DND-41 (cell line): Measurements from ENCODE around the gene CDCA7L.

Source experiments
- ATAC-seq: fragments of 200-7000 bp; cut with Tn5 transposase; 3 replicates; pipeline ENCODE4 v1.9.1; 2021; ENCODE audit warnings: low read depth; ENCODE audit not compliant: insufficient read depth
- DNase-seq: peaks from one replicate; pipeline ENCODE4 v3.0.0-alpha.2; 2020
- H2AFZ ChIP-seq: 2 replicates; pipeline ENCODE4 v1.6.0; 2012; ENCODE audit warnings: low read depth, low read length
- H3K27ac ChIP-seq: 2 replicates; pipeline ENCODE4 v1.5.1; 2012; ENCODE audit warnings: low read length, inconsistent platforms
- H3K27me3 ChIP-seq: fragments of 200-600 bp; sonication (generic); 2 replicates; pipeline ENCODE4 v1.6.0; 2012; ENCODE audit warnings: low read length, mild to moderate bottlenecking, inconsistent platforms; ENCODE audit not compliant: insufficient read depth, poor library complexity
- H3K36me3 ChIP-seq: 2 replicates; pipeline ENCODE4 v1.5.1; 2012; ENCODE audit warnings: low read length, inconsistent platforms; ENCODE audit not compliant: insufficient read depth
- H3K4me1 ChIP-seq: 2 replicates; pipeline ENCODE4 v1.5.1; 2012; ENCODE audit warnings: mild to moderate bottlenecking, low read length; ENCODE audit not compliant: insufficient read depth
- H3K4me2 ChIP-seq: 2 replicates; pipeline ENCODE4 v1.6.0; 2012; ENCODE audit warnings: mild to moderate bottlenecking, moderate library complexity, low read length, inconsistent platforms; ENCODE audit not compliant: insufficient read depth
- H3K4me3 ChIP-seq, 2 experiments: fragments of 200-600 bp in 1 of 2; shearing (Covaris generic) in 1 of 2; 2 replicates each; pipeline ENCODE4 v1.5.1; 2012 to 2016; ENCODE audit warnings: inconsistent platforms in 2 of 2, low read length in 2 of 2, mild to moderate bottlenecking in 2 of 2, low read depth in 1 of 2, moderate library complexity in 1 of 2
- H3K79me2 ChIP-seq: 2 replicates; pipeline ENCODE4 v1.6.0; 2012; ENCODE audit warnings: low read length, inconsistent platforms; ENCODE audit not compliant: insufficient read depth
- H3K9ac ChIP-seq: 2 replicates; pipeline ENCODE4 v1.6.0; 2012; ENCODE audit warnings: low read depth, mild to moderate bottlenecking, inconsistent platforms, low read length, moderate library complexity
- H3K9me3 ChIP-seq: 2 replicates; pipeline ENCODE4 v1.5.1; 2012; ENCODE audit warnings: low read length, moderate library complexity, mild to moderate bottlenecking, inconsistent platforms; ENCODE audit not compliant: insufficient read depth, severe bottlenecking
- H4K20me1 ChIP-seq: 2 replicates; pipeline ENCODE4 v1.6.0; 2012; ENCODE audit warnings: low read length; ENCODE audit not compliant: insufficient read depth
- EZH2 ChIP-seq: IDR thresholded peaks from 3 replicates; pipeline ENCODE4 v1.6.1; 2012; ENCODE audit warnings: borderline replicate concordance, low read depth, mild to moderate bottlenecking, moderate library complexity, low read length, inconsistent platforms; ENCODE audit not compliant: severe bottlenecking
- TF ChIP-seq, protein P1 (sequence below): IDR thresholded peaks from 2 replicates; pipeline ENCODE4 v1.5.1; 2012; ENCODE audit warnings: borderline replicate concordance, low read length, moderate library complexity, mild to moderate bottlenecking; ENCODE audit not compliant: poor library complexity, severe bottlenecking; ENCODE audit errors: extremely low read depth

The CDCA7L gene

DNA sequence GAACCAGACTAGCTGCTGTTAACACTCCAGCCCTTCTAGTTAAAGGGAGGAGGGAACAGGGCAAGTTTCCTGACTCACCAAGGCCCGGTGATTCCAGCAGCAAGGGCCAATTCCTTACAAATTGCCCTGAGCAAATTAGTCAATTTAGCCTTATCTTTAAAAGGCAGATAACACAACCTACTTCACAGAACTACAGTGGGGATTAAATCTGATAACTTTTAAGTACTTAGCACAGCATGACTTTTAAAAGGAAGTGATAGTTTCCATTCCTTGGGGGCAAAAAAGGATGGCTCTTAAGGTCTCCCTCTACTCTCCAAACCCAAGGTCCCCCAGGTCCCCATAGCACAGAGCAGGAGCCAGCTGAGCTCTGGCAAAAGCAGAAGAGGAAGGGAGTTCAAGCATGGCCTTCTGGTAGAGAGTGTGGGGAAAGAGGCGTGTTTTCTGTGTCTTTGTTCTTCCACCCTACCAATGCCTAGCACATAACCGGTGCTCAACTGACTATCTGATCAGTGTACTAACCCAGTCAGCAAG, 4.0 kb downstream of the CDCA7L start:
- no peak for DNase-seq
- peaks cover 9% of the 10 kb centered on the region for H3K27me3 ChIP-seq
- no peaks in the 10 kb centered on the region for H4K20me1 ChIP-seq
- H2AFZ ChIP-seq = no peak overlapping the region
- H3K4me3 ChIP-seq = no peak overlapping the region
- no peak overlapping the region for H3K27ac ChIP-seq
- no peak overlapping the region for H3K4me2 ChIP-seq
- TF ChIP-seq, protein P1, sequence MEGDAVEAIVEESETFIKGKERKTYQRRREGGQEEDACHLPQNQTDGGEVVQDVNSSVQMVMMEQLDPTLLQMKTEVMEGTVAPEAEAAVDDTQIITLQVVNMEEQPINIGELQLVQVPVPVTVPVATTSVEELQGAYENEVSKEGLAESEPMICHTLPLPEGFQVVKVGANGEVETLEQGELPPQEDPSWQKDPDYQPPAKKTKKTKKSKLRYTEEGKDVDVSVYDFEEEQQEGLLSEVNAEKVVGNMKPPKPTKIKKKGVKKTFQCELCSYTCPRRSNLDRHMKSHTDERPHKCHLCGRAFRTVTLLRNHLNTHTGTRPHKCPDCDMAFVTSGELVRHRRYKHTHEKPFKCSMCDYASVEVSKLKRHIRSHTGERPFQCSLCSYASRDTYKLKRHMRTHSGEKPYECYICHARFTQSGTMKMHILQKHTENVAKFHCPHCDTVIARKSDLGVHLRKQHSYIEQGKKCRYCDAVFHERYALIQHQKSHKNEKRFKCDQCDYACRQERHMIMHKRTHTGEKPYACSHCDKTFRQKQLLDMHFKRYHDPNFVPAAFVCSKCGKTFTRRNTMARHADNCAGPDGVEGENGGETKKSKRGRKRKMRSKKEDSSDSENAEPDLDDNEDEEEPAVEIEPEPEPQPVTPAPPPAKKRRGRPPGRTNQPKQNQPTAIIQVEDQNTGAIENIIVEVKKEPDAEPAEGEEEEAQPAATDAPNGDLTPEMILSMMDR = no peak
- TF ChIP-seq EZH2 = no peak
- H3K9me3 ChIP-seq = no peaks in the 10 kb centered on the region
- H3K79me2 ChIP-seq = no peaks in the 10 kb centered on the region
- ATAC-seq = no peak
- H3K9ac ChIP-seq = no peak overlapping the region
- no peaks in the 10 kb centered on the region for H3K4me1 ChIP-seq
- no peaks in the 10 kb centered on the region for H3K36me3 ChIP-seq

DNA sequence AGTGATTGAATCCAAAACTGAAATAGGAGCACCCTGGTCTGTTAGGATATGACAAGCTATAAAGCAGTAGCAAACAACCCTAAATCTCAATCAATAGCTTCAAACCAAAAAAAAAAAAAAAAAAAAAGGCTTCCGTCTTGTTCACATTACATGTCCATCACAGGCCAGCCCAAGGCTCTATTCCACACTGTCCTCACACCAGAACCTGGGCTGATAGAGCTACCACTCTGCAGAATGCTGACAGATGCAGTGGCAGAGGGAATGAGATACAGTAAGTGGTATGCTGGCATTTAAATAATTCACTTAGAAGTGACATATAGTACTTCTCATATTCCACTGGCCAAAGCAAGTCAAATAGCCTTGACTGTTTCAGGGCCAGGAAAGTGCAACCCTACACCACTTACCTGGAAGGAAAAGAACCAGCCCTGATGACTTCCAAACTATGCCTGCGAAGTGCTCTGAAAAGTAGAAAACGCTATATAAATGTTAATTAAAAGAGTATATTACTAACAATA, 5.8 kb downstream of the CDCA7L start:
- no peaks in the 10 kb centered on the region for H4K20me1 ChIP-seq
- H3K36me3 ChIP-seq = no peaks in the 10 kb centered on the region
- H3K27me3 ChIP-seq = peaks cover 9% of the 10 kb centered on the region
- H2AFZ ChIP-seq = no peak overlapping the region
- no peaks in the 10 kb centered on the region for H3K79me2 ChIP-seq
- no peak overlapping the region for H3K4me3 ChIP-seq
- H3K4me2 ChIP-seq = no peak overlapping the region
- no peaks in the 10 kb centered on the region for H3K9me3 ChIP-seq
- DNase-seq (no peak), ATAC-seq (no peak)
- no peak overlapping the region for H3K9ac ChIP-seq
- no peaks in the 10 kb centered on the region for H3K4me1 ChIP-seq
- H3K27ac ChIP-seq = no peak overlapping the region
- no peak for TF ChIP-seq EZH2
- TF ChIP-seq, protein P1 = no peak

GRCh38 chr7:21939136-21939857, 6.4 kb downstream of the CDCA7L start:
- no peak overlapping the region for H3K27ac ChIP-seq
- no peaks in the 10 kb centered on the region for H4K20me1 ChIP-seq
- H3K4me3 ChIP-seq = no peak overlapping the region
- ATAC-seq (no peak), DNase-seq (no peak)
- no peaks in the 10 kb centered on the region for H3K36me3 ChIP-seq
- H3K27me3 ChIP-seq = peaks cover 9% of the 10 kb centered on the region
- H3K9ac ChIP-seq = no peak overlapping the region
- no peaks in the 10 kb centered on the region for H3K79me2 ChIP-seq
- TF ChIP-seq, protein P1 = no peak
- TF ChIP-seq EZH2 = no peak
- no peak overlapping the region for H3K4me2 ChIP-seq
- no peak overlapping the region for H2AFZ ChIP-seq
- H3K4me1 ChIP-seq = no peaks in the 10 kb centered on the region
- H3K9me3 ChIP-seq = no peaks in the 10 kb centered on the region

GRCh38 chr7:21938463-21938862, 7.2 kb downstream of the CDCA7L start:
- no peaks in the 10 kb centered on the region for H3K4me1 ChIP-seq
- no peaks in the 10 kb centered on the region for H3K9me3 ChIP-seq
- H3K4me2 ChIP-seq = no peak overlapping the region
- H4K20me1 ChIP-seq = no peaks in the 10 kb centered on the region
- DNase-seq = no peak
- ATAC-seq = no peak
- no peak overlapping the region for H3K4me3 ChIP-seq
- no peak for TF ChIP-seq EZH2
- TF ChIP-seq, protein P1 = no peak
- no peak overlapping the region for H2AFZ ChIP-seq
- H3K9ac ChIP-seq = no peak overlapping the region
- H3K79me2 ChIP-seq = no peaks in the 10 kb centered on the region
- H3K36me3 ChIP-seq = no peaks in the 10 kb centered on the region
- no peak overlapping the region for H3K27ac ChIP-seq
- H3K27me3 ChIP-seq = peaks cover 9% of the 10 kb centered on the region
